GM10248 (cell line): ENCODE results near the gene PLA2G4E.

Source experiments
- CTCF ChIA-PET: fragments of 300-600 bp; sonication (Branson Sonifier 250); formaldehyde crosslinking; extraction: SDS; loops from one replicate; lab custom pipeline; 2021; ENCODE audit warnings: antibody characterized with exemption; lab: Yijun Ruan, JAX
- POLR2A ChIA-PET: fragments of 350-650 bp; sonication (Branson Sonifier 250); formaldehyde crosslinking; extraction: SDS; loops from one replicate; lab custom pipeline; 2020; ENCODE audit warnings: antibody characterized with exemption; lab: Yijun Ruan, JAX
- DNase-seq: peaks from one replicate; pipeline ENCODE4 v3.0.0; 2012; ENCODE audit errors: extremely low spot score
- CTCF ChIP-seq: IDR thresholded peaks from 2 replicates; pipeline ENCODE4 v1.5.1; 2012; ENCODE audit warnings: mild to moderate bottlenecking, low read depth; ENCODE audit errors: extremely low read depth, missing control alignments, control extremely low read depth

PLA2G4E gene

GRCh38 chr15:41936649-41937567, 83.9 kb downstream of the PLA2G4E start:
- peak; percentile 57 for TF ChIP-seq CTCF
- ChIA-PET POLR2A (interaction anchor here (0.9 to 1.4 kb wide), 2 partner anchors 16 to 36 kb away, joined by 3 read pairs; partner anchors contain the start of gene EHD4), CTCF (interaction anchor here (0.6 to 2.1 kb wide), 10 partner anchors 11 to 163 kb away, joined by 3 to 6 read pairs (median 4); partner anchors contain the start of gene MAPKBP1)
- DNase-seq = peak; percentile 66

GRCh38 chr15:41936155-41936554, 84.7 kb downstream of the PLA2G4E start:
- CTCF ChIA-PET = interaction anchor here (0.9 to 1.9 kb wide), 5 partner anchors 12 to 59 kb away, joined by 3 to 6 read pairs (median 4); no protein-coding TSS in a partner anchor
- POLR2A ChIA-PET = interaction anchor here (0.9 kb wide), 1 partner anchor 17 kb away, joined by 3 read pairs; no protein-coding TSS in a partner anchor
- DNase-seq = no peak
- no peak for TF ChIP-seq CTCF

GRCh38 chr15:41935566-41936020, 85.2 kb downstream of the PLA2G4E start:
- ChIA-PET POLR2A (interaction anchor here (0.9 kb wide), 1 partner anchor 18 kb away, joined by 3 read pairs; no protein-coding TSS in a partner anchor), CTCF (interaction anchor here (0.9 to 1.9 kb wide), 4 partner anchors 12 to 34 kb away, joined by 3 to 6 read pairs (median 4); no protein-coding TSS in a partner anchor)
- no peak for DNase-seq
- no peak for TF ChIP-seq CTCF

GRCh38 chr15:41934843-41935242, 86.0 kb downstream of the PLA2G4E start:
- CTCF ChIA-PET = interaction anchor here (1.2 to 1.5 kb wide), 2 partner anchors 30 to 35 kb away, joined by 3 to 4 read pairs; no protein-coding TSS in a partner anchor
- peak; percentile 50 for DNase-seq
- no peak for TF ChIP-seq CTCF
- POLR2A ChIA-PET = interaction anchor here (0.8 kb wide), 1 partner anchor 24 kb away, joined by 5 read pairs; no protein-coding TSS in a partner anchor

- no peak for TF ChIP-seq CTCF
- DNase-seq = no peak
- CTCF ChIA-PET = interaction anchor here (1.0 to 1.4 kb wide), 3 partner anchors 11 to 161 kb away, joined by 3 to 5 read pairs (median 3); no protein-coding TSS in a partner anchor
- POLR2A ChIA-PET = no interaction called here
Observed at GRCh38 chr15:41933771-41934170, 87.1 kb downstream of the PLA2G4E start.

- no peak for TF ChIP-seq CTCF
- DNase-seq = no peak
- POLR2A ChIA-PET = no interaction called here
- CTCF ChIA-PET = interaction anchor here (1.0 to 1.6 kb wide), 5 partner anchors 11 to 160 kb away, joined by 3 to 5 read pairs (median 4); no protein-coding TSS in a partner anchor
Observed at GRCh38 chr15:41933326-41933725, 87.5 kb downstream of the PLA2G4E start.
